ENCODE data around the gene PDE7B. TPM values are rescaled to one million over a fixed set of nuclear protein-coding genes. Genes with fewer than 3 reads are reported as not detected.

PDE7B gene
- total RNA-seq, 1 experiment from 2014 or later = 0.03 TPM

- Histone ChIP-seq H3K27me3 (ENCODE audit: control insufficient read depth, insufficient read depth, low read length) (no peaks in the 10 kb centered on the region), H3K36me3 (ENCODE audit: control insufficient read depth, insufficient read depth, low read length) (no peaks in the 10 kb centered on the region), H3K27ac (ENCODE audit: low read length) (no peak overlapping the region), H3K9me3 (ENCODE audit: control insufficient read depth, insufficient read depth, low read depth, low read length) (no peaks in the 10 kb centered on the region), H3K4me3 (ENCODE audit: low read depth in 2 of 2, low read length in 2 of 2) (no peak overlapping the region), H3K4me1 (ENCODE audit: control insufficient read depth, insufficient read depth, low read length) (no peaks in the 10 kb centered on the region)
- ATAC-seq (no peak), DNase-seq (ENCODE audit: low read depth, low spot score) (no peak)
- no peak for TF ChIP-seq CTCF (IDR thresholded peaks at IDR 0.05)
- no peak for TF ChIP-seq SIN3A (IDR thresholded peaks at IDR 0.05; ENCODE audit: borderline replicate concordance, insufficient read depth, low read depth, low read length)
- no peak for TF ChIP-seq TCF7L2 (IDR thresholded peaks at IDR 0.05; ENCODE audit: low read depth, low read length)
- no peak for TF ChIP-seq POLR2AphosphoS5 (IDR thresholded peaks at IDR 0.05; ENCODE audit: low read depth, low read length)
- TF ChIP-seq REST (IDR thresholded peaks at IDR 0.05; ENCODE audit: insufficient read depth in 1 of 2, low read depth in 2 of 2, low read length in 1 of 2) = no peak
- BruUV-seq (replicated peaks) = no TSS peak
- POLR2A ChIA-PET = interaction anchor here (0.7 kb wide), 1 partner anchor 29 kb away, joined by 4 read pairs; no protein-coding TSS in a partner anchor
- in situ Hi-C loops (cut with HindIII; ENCODE audit: low pct_unique_long_range_greater_than_20kb, low sequenced_read_pairs) (no loop called here), intact Hi-C loops (cut with micrococcal nuclease; ENCODE audit: unreplicated experiment) (no loop called here)
- CTCF ChIA-PET = no interaction called here
Observed at GRCh38 chr6:136016228-136017225, 165.0 kb downstream of the PDE7B start.

DNA sequence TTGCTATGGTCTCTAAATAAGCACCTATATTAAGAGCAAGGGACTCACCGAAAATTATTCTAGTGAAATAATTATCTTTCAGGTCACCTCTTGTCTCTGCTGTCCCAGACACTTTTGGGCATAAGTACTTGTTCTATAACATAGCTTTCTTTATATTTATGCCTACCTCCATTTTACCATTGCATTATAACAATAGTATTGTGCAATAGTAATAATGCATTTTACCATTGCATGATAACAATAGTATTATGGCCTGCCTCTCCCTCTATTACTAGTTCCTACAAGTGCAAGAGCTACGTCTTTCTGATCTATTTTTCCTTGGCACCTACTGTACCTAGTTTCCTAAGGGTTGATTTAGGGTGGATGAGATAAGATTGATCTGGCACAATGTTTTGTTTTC is 169.2 kb downstream of the PDE7B start:
- in situ Hi-C loops (cut with HindIII; ENCODE audit: low pct_unique_long_range_greater_than_20kb, low sequenced_read_pairs) = no loop called here
- ChIA-PET CTCF (no interaction called here), POLR2A (no interaction called here)
- H3K36me3 ChIP-seq (ENCODE audit: control insufficient read depth, insufficient read depth, low read length) = no peaks in the 10 kb centered on the region
- no peak for DNase-seq (ENCODE audit: low read depth, low spot score)
- TF ChIP-seq SIN3A (IDR thresholded peaks at IDR 0.05; ENCODE audit: borderline replicate concordance, insufficient read depth, low read depth, low read length) (no peak), TCF7L2 (IDR thresholded peaks at IDR 0.05; ENCODE audit: low read depth, low read length) (no peak), POLR2AphosphoS5 (IDR thresholded peaks at IDR 0.05; ENCODE audit: low read depth, low read length) (no peak), CTCF (IDR thresholded peaks at IDR 0.05) (no peak), REST (IDR thresholded peaks at IDR 0.05; ENCODE audit: insufficient read depth in 1 of 2, low read depth in 2 of 2, low read length in 1 of 2) (no peak)
- H3K27ac ChIP-seq (ENCODE audit: low read length) = no peak overlapping the region
- no TSS peak for BruUV-seq (replicated peaks)
- intact Hi-C loops (cut with micrococcal nuclease; ENCODE audit: unreplicated experiment) = no loop called here
- ATAC-seq = no peak
- H3K4me3 ChIP-seq (ENCODE audit: low read depth in 2 of 2, low read length in 2 of 2) = no peak overlapping the region
- no peaks in the 10 kb centered on the region for H3K4me1 ChIP-seq (ENCODE audit: control insufficient read depth, insufficient read depth, low read length)
- no peaks in the 10 kb centered on the region for H3K27me3 ChIP-seq (ENCODE audit: control insufficient read depth, insufficient read depth, low read length)
- no peaks in the 10 kb centered on the region for H3K9me3 ChIP-seq (ENCODE audit: control insufficient read depth, insufficient read depth, low read depth, low read length)

Measured in Panc1 (cell line).